Neural progenitor cell (in vitro differentiated cells): ENCODE data around the gene DUS4L. TPM values are rescaled to one million over a fixed set of nuclear protein-coding genes. Genes with fewer than 3 reads are reported as not detected.

ENCODE experiments used
- DNase-seq: peaks from one replicate; pipeline ENCODE4 v3.0.0-alpha.2; 2016; ENCODE audit warnings: low spot score
- H2AFZ ChIP-seq: fragments of 200-600 bp; sonication (generic); replicated peaks from 2 replicates; pipeline ENCODE4 v1.6.1; 2016; ENCODE audit warnings: antibody characterized with exemption
- H3F3A ChIP-seq: fragments of 200-600 bp; sonication (generic); 2 replicates; pipeline ENCODE4 v1.6.1; 2016; ENCODE audit warnings: antibody characterized with exemption, low read depth
- H3K27ac ChIP-seq: fragments of 200-600 bp; sonication (generic); 2 replicates; pipeline ENCODE4 v1.5.1; 2016; ENCODE audit warnings: mild to moderate bottlenecking
- H3K27me3 ChIP-seq: fragments of 200-600 bp; sonication (generic); 2 replicates; pipeline ENCODE4 v1.6.1; 2016; ENCODE audit warnings: mild to moderate bottlenecking, moderate library complexity
- H3K36me3 ChIP-seq: fragments of 200-600 bp; sonication (generic); 2 replicates; pipeline ENCODE4 v1.5.1; 2016
- H3K4me1 ChIP-seq: fragments of 200-600 bp; sonication (generic); 2 replicates; pipeline ENCODE4 v1.6.1; 2016; ENCODE audit warnings: mixed run types
- H3K4me2 ChIP-seq: fragments of 200-600 bp; sonication (generic); 2 replicates; pipeline ENCODE4 v1.6.1; 2016
- H3K4me3 ChIP-seq: fragments of 200-600 bp; sonication (generic); 2 replicates; pipeline ENCODE4 v1.5.1; 2016
- H3K79me2 ChIP-seq: fragments of 200-600 bp; sonication (generic); 2 replicates; pipeline ENCODE4 v1.6.1; 2016; ENCODE audit warnings: low read depth
- H3K9ac ChIP-seq: fragments of 200-600 bp; sonication (generic); 2 replicates; pipeline ENCODE4 v1.6.1; 2016
- H3K9me3 ChIP-seq: fragments of 200-600 bp; sonication (generic); 2 replicates; pipeline ENCODE4 v1.5.1; 2016; ENCODE audit warnings: low read depth
- H4K20me1 ChIP-seq: fragments of 200-600 bp; sonication (generic); 2 replicates; pipeline ENCODE4 v1.6.1; 2016; ENCODE audit warnings: low read depth
- H3K27ac Mint-ChIP-seq: 3 replicates; pipeline ENCODE4 v1.8.0; 2021; ENCODE audit warnings: mixed read lengths
- H3K27me3 Mint-ChIP-seq: 2 replicates; pipeline ENCODE4 v1.8.0; 2022; ENCODE audit warnings: low read depth, mild to moderate bottlenecking, inconsistent platforms, moderate library complexity, mixed read lengths; ENCODE audit not compliant: insufficient read depth
- H3K36me3 Mint-ChIP-seq: 3 replicates; pipeline ENCODE4 v1.8.0; 2021; ENCODE audit warnings: mixed read lengths
- H3K4me1 Mint-ChIP-seq: 3 replicates; pipeline ENCODE4 v1.8.0; 2021; ENCODE audit warnings: mixed read lengths
- H3K4me3 Mint-ChIP-seq: 3 replicates; pipeline ENCODE4 v1.8.0; 2021; ENCODE audit warnings: mild to moderate bottlenecking, moderate library complexity, mixed read lengths
- H3K9me3 Mint-ChIP-seq: 3 replicates; pipeline ENCODE4 v1.8.0; 2020; ENCODE audit warnings: mixed read lengths
- EZH2 ChIP-seq: fragments of 200-600 bp; sonication (generic); IDR thresholded peaks from 2 replicates; pipeline ENCODE4 v1.6.1; 2017; ENCODE audit warnings: antibody characterized with exemption, mild to moderate bottlenecking, moderate library complexity
- EZH2phosphoT487 ChIP-seq: fragments of 200-600 bp; sonication (generic); IDR thresholded peaks from 2 replicates; pipeline ENCODE4 v1.6.1; 2017; ENCODE audit warnings: antibody characterized with exemption
- total RNA-seq: library from RNA; depleted of rRNA; stranded (reverse); fragments of >200 nt; gene quantifications from 2 replicates; pipeline ENCODE4 v1.2.3, GENCODE V29; 2015; ENCODE audit warnings: low replicate concordance
- TF ChIP-seq, protein P1 (sequence below): fragments of 200-600 bp; sonication (generic); IDR thresholded peaks from 2 replicates; pipeline ENCODE4 v1.5.1; 2017; ENCODE audit warnings: antibody characterized with exemption, mild to moderate bottlenecking

DUS4L gene
- total RNA-seq, 1 donor from 2014 or later: 24.4 TPM

DNA sequence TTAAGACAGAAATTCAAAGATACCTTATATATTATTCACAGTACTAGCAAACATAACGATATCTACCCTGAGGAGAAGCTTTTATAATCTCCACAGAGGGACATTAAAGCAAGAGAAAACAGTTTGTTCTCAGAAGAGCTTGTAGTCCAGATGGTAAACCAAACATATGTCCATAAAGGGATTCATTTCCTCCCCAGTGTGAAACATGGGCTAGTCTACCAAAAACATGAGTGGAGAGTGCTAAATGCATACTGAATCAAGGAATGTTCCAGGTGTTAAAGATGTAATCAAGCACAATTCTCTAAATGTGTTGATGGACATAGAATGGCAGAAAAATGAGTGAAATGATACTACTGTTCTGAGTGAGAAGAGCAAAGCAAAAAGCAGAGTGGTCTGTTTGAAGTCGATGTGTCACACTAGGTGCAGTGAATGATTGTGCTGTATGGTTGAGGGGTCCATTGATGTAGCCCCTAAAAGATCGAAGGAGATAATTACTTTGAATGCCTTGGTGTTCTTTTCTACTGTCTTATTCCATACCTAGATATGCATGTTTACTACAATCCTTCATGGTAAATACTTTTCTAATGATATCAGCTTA, 41.5 kb downstream of the DUS4L start:
- H3K27ac Mint-ChIP-seq: no peak overlapping the region
- H3K27me3 ChIP-seq: no peaks in the 10 kb centered on the region
- no peaks in the 10 kb centered on the region for H3K79me2 ChIP-seq
- H3K36me3 Mint-ChIP-seq: peaks cover 2% of the 10 kb centered on the region
- H3K4me3 Mint-ChIP-seq: no peak overlapping the region
- DNase-seq: no peak
- H3K9ac ChIP-seq: no peak overlapping the region
- no peak overlapping the region for H3K4me2 ChIP-seq
- H3F3A ChIP-seq: no peaks in the 10 kb centered on the region
- H4K20me1 ChIP-seq: no peaks in the 10 kb centered on the region
- H3K36me3 ChIP-seq: peaks cover 3% of the 10 kb centered on the region
- no peaks in the 10 kb centered on the region for H3K9me3 ChIP-seq
- H3K4me3 ChIP-seq: no peak overlapping the region
- H3K27me3 Mint-ChIP-seq: no peaks in the 10 kb centered on the region
- H3K4me1 Mint-ChIP-seq: peaks cover 2% of the 10 kb centered on the region
- no peaks in the 10 kb centered on the region for H3K9me3 Mint-ChIP-seq
- no peaks in the 10 kb centered on the region for H3K4me1 ChIP-seq
- H2AFZ ChIP-seq: no peak overlapping the region
- TF ChIP-seq EZH2phosphoT487: no peak
- no peak for TF ChIP-seq EZH2
- TF ChIP-seq, protein P1, sequence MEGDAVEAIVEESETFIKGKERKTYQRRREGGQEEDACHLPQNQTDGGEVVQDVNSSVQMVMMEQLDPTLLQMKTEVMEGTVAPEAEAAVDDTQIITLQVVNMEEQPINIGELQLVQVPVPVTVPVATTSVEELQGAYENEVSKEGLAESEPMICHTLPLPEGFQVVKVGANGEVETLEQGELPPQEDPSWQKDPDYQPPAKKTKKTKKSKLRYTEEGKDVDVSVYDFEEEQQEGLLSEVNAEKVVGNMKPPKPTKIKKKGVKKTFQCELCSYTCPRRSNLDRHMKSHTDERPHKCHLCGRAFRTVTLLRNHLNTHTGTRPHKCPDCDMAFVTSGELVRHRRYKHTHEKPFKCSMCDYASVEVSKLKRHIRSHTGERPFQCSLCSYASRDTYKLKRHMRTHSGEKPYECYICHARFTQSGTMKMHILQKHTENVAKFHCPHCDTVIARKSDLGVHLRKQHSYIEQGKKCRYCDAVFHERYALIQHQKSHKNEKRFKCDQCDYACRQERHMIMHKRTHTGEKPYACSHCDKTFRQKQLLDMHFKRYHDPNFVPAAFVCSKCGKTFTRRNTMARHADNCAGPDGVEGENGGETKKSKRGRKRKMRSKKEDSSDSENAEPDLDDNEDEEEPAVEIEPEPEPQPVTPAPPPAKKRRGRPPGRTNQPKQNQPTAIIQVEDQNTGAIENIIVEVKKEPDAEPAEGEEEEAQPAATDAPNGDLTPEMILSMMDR: no peak
- no peak overlapping the region for H3K27ac ChIP-seq

DNA sequence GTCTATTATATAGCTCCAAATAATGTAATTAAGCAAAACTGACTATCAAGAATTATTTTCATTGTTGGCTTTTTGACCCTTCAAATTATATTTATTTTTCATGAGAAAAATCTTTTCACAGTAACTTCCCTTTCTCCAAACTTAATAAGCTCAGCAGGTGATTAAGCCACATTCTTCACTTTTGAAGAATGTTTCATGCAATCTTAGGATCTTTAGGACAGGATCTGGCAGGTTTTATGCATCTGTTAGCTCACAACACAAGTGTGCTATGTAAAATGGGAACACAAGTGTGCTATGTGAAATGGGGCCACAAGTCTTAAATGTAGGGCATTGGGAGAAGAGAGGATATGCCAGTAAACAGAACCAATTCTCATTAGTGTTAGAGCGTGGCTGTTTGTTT, 42.5 kb downstream of the DUS4L start:
- H3K27ac Mint-ChIP-seq: no peak overlapping the region
- no peaks in the 10 kb centered on the region for H3K9me3 ChIP-seq
- no peak overlapping the region for H3K4me2 ChIP-seq

DNA sequence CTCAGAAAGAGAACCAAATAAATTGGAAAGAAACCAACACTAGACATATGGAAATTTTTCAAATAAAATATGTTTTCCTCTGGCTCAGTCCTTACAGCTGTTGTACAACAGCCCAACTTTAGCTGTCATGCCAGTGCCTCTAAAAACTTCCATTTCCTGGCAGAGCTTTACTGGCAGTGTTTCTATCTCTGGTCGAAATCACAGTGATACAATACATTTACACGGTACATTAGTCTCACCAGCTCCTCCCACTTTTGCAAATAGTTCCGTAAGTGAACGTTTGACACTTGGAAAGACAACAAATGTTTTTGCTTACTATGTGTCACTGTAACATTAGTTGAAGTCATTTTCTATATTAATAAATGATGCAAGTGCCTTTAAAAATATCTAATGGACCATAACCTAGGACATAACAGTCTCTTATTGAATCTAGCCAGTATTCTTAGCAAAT, 46.1 kb downstream of the DUS4L start:
- Histone ChIP-seq H3K36me3 (peaks cover 3% of the 10 kb centered on the region), H3K4me1 (no peaks in the 10 kb centered on the region), H3K27ac (no peak overlapping the region), H2AFZ (no peak overlapping the region), H3F3A (no peaks in the 10 kb centered on the region), H3K9me3 (no peaks in the 10 kb centered on the region), H3K27me3 (no peaks in the 10 kb centered on the region), H3K79me2 (no peaks in the 10 kb centered on the region), H3K4me2 (no peak overlapping the region), H3K9ac (no peak overlapping the region), H4K20me1 (no peaks in the 10 kb centered on the region), H3K4me3 (no peak overlapping the region)
- Mint-ChIP-seq H3K27ac (no peak overlapping the region), H3K9me3 (no peaks in the 10 kb centered on the region), H3K36me3 (peaks cover 7% of the 10 kb centered on the region), H3K27me3 (no peaks in the 10 kb centered on the region), H3K4me3 (no peak overlapping the region), H3K4me1 (peaks cover 2% of the 10 kb centered on the region)
- TF ChIP-seq, protein P1: no peak
- TF ChIP-seq EZH2phosphoT487: no peak
- TF ChIP-seq EZH2: no peak
- DNase-seq: no peak

More for the DNA sequence above, 42.5 kb downstream of the DUS4L start:
- Mint-ChIP-seq H3K4me1 (peaks cover 2% of the 10 kb centered on the region), H3K36me3 (peaks cover 2% of the 10 kb centered on the region), H3K9me3 (no peaks in the 10 kb centered on the region), H3K4me3 (no peak overlapping the region), H3K27me3 (no peaks in the 10 kb centered on the region)
- Histone ChIP-seq H3K4me1 (no peaks in the 10 kb centered on the region), H3K79me2 (no peaks in the 10 kb centered on the region), H3K9ac (no peak overlapping the region), H3K27ac (no peak overlapping the region), H2AFZ (no peak overlapping the region), H3F3A (no peaks in the 10 kb centered on the region), H3K27me3 (no peaks in the 10 kb centered on the region), H3K36me3 (peaks cover 3% of the 10 kb centered on the region), H4K20me1 (no peaks in the 10 kb centered on the region), H3K4me3 (no peak overlapping the region)
- DNase-seq: no peak
- no peak for TF ChIP-seq EZH2
- TF ChIP-seq, protein P1: no peak
- no peak for TF ChIP-seq EZH2phosphoT487
